Hepatocyte (in vitro differentiated cells): ENCODE data around the gene IL12A. TPM values are rescaled to one million over a fixed set of nuclear protein-coding genes. Genes with fewer than 3 reads are reported as not detected.

Experiments used
- DNase-seq: peaks from one replicate; pipeline ENCODE4 v3.0.0-alpha.2; 2016; ENCODE audit warnings: low spot score
- H2AFZ ChIP-seq: fragments of 200-600 bp; sonication (generic); 2 replicates; pipeline ENCODE4 v1.6.0; 2016; ENCODE audit warnings: antibody characterized with exemption, mild to moderate bottlenecking
- H3K27ac ChIP-seq: fragments of 200-600 bp; sonication (generic); 2 replicates; pipeline ENCODE4 v1.5.1; 2016; ENCODE audit warnings: mild to moderate bottlenecking
- H3K27me3 ChIP-seq: fragments of 200-600 bp; sonication (generic); 2 replicates; pipeline ENCODE4 v1.6.1; 2016
- H3K36me3 ChIP-seq: fragments of 200-600 bp; sonication (generic); replicated peaks from 2 replicates; pipeline ENCODE4 v1.5.1; 2016; ENCODE audit warnings: low read depth; ENCODE audit not compliant: insufficient read depth
- H3K4me1 ChIP-seq: fragments of 200-600 bp; sonication (generic); 2 replicates; pipeline ENCODE4 v1.5.1; 2016; ENCODE audit warnings: mild to moderate bottlenecking, moderate library complexity; ENCODE audit not compliant: insufficient read depth
- H3K4me2 ChIP-seq: fragments of 200-600 bp; sonication (generic); 2 replicates; pipeline ENCODE4 v1.6.0; 2016
- H3K4me3 ChIP-seq: fragments of 200-600 bp; sonication (generic); 2 replicates; pipeline ENCODE4 v1.5.1; 2016; ENCODE audit warnings: mild to moderate bottlenecking
- H3K79me2 ChIP-seq: fragments of 200-600 bp; sonication (generic); 2 replicates; pipeline ENCODE4 v1.6.0; 2017; ENCODE audit warnings: mild to moderate bottlenecking
- H3K9me2 ChIP-seq: fragments of 200-600 bp; sonication (generic); replicated peaks from 2 replicates; pipeline ENCODE4 v1.6.0; 2017; ENCODE audit warnings: mild to moderate bottlenecking; ENCODE audit not compliant: insufficient read depth
- H3K9me3 ChIP-seq: fragments of 200-600 bp; sonication (generic); 2 replicates; pipeline ENCODE4 v1.5.1; 2016; ENCODE audit warnings: low read depth, mild to moderate bottlenecking
- H4K20me1 ChIP-seq: fragments of 200-600 bp; sonication (generic); 2 replicates; pipeline ENCODE4 v1.6.0; 2016; ENCODE audit warnings: mild to moderate bottlenecking; ENCODE audit not compliant: insufficient read depth, poor library complexity, severe bottlenecking
- EZH2 ChIP-seq: fragments of 200-600 bp; sonication (generic); IDR thresholded peaks from 2 replicates; pipeline ENCODE4 v1.6.1; 2016; ENCODE audit warnings: antibody characterized with exemption, mild to moderate bottlenecking, borderline replicate concordance
- EZH2phosphoT487 ChIP-seq: fragments of 200-600 bp; sonication (generic); IDR thresholded peaks from one replicate; pipeline ENCODE4 v1.6.1; 2018; ENCODE audit warnings: antibody characterized with exemption, mild to moderate bottlenecking, low read depth, moderate library complexity; ENCODE audit not compliant: unreplicated experiment, severe bottlenecking
- WGBS: methylation state at CpG from one replicate; pipeline ENCODE4 v1.1.6; 2016; ENCODE audit warnings: low lambda C conversion rate; ENCODE audit errors: missing lambda C conversion rate; 5-methylcytosine and 5-hydroxymethylcytosine counted together
- polyA plus RNA-seq: library from polyadenylated mRNA; unstranded; fragments of >200 nt; fragmentation: Nextera tagmentation; extraction: Ambion mirVana; gene quantifications from 2 replicates; pipeline ENCODE4 v1.2.1, GENCODE V29; 2016
- total RNA-seq: library from RNA; depleted of rRNA; stranded (reverse); fragments of >200 nt; gene quantifications from 2 replicates; pipeline ENCODE4 v1.2.3, GENCODE V29; 2014
- TF ChIP-seq, protein P1 (sequence below): fragments of 200-600 bp; sonication (generic); IDR thresholded peaks from 2 replicates; pipeline ENCODE4 v1.5.1; 2016; ENCODE audit warnings: antibody characterized with exemption, mild to moderate bottlenecking; ENCODE audit not compliant: poor library complexity

IL12A gene
- total RNA-seq (0.88 and 1.0 TPM in 2 replicates), polyA plus RNA-seq (0.69 and 0.86 TPM in 2 replicates)

DNA sequence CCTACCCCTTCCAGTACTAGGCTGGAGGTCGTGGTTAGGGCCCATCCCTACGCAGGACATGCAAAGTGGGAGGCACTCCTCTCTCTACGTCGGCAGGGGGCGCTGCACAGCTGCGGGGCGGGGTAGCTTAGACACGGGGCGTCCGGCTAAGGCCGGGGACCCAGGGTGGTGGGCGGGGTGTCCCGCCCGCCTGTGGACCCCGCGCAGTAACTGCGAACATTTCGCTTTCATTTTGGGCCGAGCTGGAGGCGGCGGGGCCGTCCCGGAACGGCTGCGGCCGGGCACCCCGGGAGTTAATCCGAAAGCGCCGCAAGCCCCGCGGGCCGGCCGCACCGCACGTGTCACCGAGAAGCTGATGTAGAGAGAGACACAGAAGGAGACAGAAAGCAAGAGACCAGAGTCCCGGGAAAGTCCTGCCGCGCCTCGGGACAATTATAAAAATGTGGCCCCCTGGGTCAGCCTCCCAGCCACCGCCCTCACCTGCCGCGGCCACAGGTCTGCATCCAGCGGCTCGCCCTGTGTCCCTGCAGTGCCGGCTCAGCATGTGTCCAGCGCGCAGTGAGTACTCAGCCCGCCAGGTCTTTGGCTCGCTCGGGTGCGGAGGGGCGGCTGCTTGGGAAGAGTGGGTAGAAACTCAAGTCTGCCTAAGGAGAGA, at the start of gene IL12A:
IL12A (plus strand) TSS at position 219 of the 655 bp plus-strand sequence.
- peaks cover 4% of the 10 kb centered on the region for H3K27me3 ChIP-seq
- H3K79me2 ChIP-seq: no peaks in the 10 kb centered on the region
- peak within 1 kb of the TSS; percentile 99 for H3K4me2 ChIP-seq
- 3% methylated on average over 36 of the region's 54 CpGs for WGBS
- H4K20me1 ChIP-seq: no peaks in the 10 kb centered on the region
- H3K4me1 ChIP-seq: peaks cover 3% of the 10 kb centered on the region
- H3K4me3 ChIP-seq: peak within 1 kb of the TSS; percentile 83
- H2AFZ ChIP-seq: peak within 1 kb of the TSS; percentile 96
- no peaks in the 10 kb centered on the region for H3K9me3 ChIP-seq
- H3K9me2 ChIP-seq: no peaks in the 10 kb centered on the region
- peak within 1 kb of the TSS; percentile 40 for H3K27ac ChIP-seq
- DNase-seq: peak; percentile 90
- no peaks in the 10 kb centered on the region for H3K36me3 ChIP-seq
- TF ChIP-seq, protein P1, sequence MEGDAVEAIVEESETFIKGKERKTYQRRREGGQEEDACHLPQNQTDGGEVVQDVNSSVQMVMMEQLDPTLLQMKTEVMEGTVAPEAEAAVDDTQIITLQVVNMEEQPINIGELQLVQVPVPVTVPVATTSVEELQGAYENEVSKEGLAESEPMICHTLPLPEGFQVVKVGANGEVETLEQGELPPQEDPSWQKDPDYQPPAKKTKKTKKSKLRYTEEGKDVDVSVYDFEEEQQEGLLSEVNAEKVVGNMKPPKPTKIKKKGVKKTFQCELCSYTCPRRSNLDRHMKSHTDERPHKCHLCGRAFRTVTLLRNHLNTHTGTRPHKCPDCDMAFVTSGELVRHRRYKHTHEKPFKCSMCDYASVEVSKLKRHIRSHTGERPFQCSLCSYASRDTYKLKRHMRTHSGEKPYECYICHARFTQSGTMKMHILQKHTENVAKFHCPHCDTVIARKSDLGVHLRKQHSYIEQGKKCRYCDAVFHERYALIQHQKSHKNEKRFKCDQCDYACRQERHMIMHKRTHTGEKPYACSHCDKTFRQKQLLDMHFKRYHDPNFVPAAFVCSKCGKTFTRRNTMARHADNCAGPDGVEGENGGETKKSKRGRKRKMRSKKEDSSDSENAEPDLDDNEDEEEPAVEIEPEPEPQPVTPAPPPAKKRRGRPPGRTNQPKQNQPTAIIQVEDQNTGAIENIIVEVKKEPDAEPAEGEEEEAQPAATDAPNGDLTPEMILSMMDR: peak; percentile 98
- no peak for TF ChIP-seq EZH2

DNA sequence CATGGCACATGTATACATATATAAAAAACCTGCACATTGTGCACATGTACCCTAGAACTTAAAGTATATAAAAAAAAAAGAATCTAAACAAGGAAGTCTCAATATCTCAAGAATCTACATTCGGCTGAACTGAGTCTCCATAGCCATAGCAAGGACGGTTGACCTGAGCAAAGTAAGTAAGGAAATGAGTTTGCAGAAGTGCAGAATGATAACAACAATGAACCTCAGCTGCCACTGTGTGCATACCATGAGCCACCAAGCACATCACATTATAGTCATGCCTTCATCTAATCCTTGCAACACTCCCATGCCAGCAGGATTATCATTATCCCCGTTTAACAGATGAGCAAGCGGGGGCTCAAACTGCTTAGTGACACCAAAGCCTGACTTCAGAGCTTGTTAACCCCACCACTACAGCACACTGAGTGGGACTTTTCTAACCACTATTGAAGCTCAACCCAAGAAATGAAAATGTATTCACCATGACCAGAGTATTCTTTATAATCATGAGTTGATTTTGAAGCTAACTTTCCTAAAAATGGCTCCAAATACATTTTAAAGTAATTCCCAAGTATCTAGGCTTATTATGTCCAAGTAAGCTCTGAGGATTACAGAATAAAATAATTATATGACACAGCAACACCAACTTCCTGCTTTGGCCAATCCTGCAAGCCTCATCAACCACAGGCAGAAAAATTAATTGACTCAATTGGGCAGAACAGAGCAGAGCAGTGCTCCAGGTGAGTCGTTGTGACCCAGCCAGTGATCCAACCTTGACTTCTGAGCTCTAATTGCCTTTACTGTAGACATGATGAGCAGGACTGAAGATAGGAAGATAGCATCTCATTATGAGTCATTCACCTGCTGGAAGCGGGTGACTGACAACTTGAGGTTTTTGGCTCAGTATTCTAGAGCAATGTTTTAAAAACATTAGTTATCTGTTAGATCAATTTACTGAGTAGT, 47.3 kb upstream of the IL12A start:
- H2AFZ ChIP-seq: no peak overlapping the region

DNA sequence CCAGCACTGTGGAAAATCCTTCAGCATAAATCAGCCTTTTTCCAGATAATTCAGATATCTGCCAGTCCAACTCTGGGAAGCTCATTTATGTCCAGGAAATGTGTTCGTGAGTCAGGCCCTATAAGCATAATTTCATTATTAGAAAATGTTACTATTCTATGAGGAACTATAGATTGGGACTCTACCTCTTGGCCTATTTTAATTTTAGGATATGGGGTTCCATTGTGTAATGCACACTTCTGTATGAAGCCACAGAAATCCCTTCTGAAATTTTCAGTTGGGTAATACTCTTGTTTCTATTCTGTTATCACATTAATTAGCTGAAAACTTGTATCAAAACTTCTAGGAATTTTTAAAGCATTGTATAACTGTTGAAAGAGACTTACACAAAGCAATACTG, 43.9 kb upstream of the IL12A start:
- Histone ChIP-seq H3K27ac (no peak overlapping the region), H3K9me3 (no peaks in the 10 kb centered on the region)
- no peak for TF ChIP-seq EZH2
- TF ChIP-seq, protein P1: no peak
- TF ChIP-seq EZH2phosphoT487: no peak

More for the DNA sequence above, 47.3 kb upstream of the IL12A start:
- no peak for TF ChIP-seq EZH2phosphoT487
- TF ChIP-seq EZH2: no peak
- TF ChIP-seq, protein P1: no peak
- Histone ChIP-seq H3K27ac (no peak overlapping the region), H3K36me3 (no peaks in the 10 kb centered on the region), H3K4me1 (no peaks in the 10 kb centered on the region), H3K9me3 (no peaks in the 10 kb centered on the region), H3K27me3 (no peaks in the 10 kb centered on the region), H3K4me2 (no peak overlapping the region), H3K9me2 (no peaks in the 10 kb centered on the region), H3K4me3 (no peak overlapping the region), H3K79me2 (no peaks in the 10 kb centered on the region), H4K20me1 (no peaks in the 10 kb centered on the region)
- WGBS: 79% methylated on average over 6 of the region's 6 CpGs
- DNase-seq: no peak

More for the DNA sequence above, 43.9 kb upstream of the IL12A start:
- H4K20me1 ChIP-seq: no peaks in the 10 kb centered on the region
- H3K4me2 ChIP-seq: no peak overlapping the region
- peaks cover 3% of the 10 kb centered on the region for H3K4me1 ChIP-seq
- no peaks in the 10 kb centered on the region for H3K36me3 ChIP-seq
- 91% methylated on average over 1 of the region's 1 CpG for whole genome bisulfite sequencing
- DNase-seq: no peak
- no peaks in the 10 kb centered on the region for H3K79me2 ChIP-seq
- H2AFZ ChIP-seq: no peak overlapping the region
- no peak overlapping the region for H3K4me3 ChIP-seq
- no peaks in the 10 kb centered on the region for H3K9me2 ChIP-seq
- no peaks in the 10 kb centered on the region for H3K27me3 ChIP-seq
